TTC549 (cell line): ENCODE data around the gene FAM9A.

Experiments used
- FAIRE-seq: peaks from 2 replicates; lab custom pipeline; 2012; peaks lifted over from hg19 to GRCh38; lab: Jason Lieb, UNC

The FAM9A gene

DNA sequence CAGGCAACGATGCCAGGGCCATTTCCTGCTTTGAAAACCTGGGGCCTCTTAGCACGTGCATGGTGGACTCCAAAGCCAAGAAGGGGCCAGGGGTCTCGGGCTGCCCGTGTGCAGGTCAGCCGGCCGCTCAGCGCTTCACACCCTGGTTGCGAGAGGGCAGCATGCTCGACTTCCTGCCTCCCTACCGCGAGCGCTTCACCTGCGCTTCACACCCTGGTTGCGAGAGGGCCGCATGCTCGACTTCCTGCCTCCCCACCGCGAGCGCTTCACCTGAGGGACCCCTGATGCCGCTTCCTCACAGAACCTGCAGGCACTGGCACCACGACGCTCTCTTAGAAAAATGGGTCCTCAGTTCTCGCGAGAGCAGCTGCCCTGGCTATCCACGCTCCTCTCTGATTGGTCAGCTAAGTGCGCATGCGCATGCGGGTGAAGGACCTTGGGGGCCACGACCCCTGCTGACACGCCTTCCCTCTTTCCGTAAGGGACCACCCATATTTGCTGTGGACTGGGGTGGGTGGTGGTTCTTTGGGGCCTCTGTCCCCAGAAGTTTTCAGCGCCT, at the start of gene FAM9A:
Gene FAM9A (minus strand): TSS at position 343 of the 559 bp plus-strand sequence. CDS start 1,212 bp downstream, outside the sequence.
- no peak for FAIRE-seq

DNA sequence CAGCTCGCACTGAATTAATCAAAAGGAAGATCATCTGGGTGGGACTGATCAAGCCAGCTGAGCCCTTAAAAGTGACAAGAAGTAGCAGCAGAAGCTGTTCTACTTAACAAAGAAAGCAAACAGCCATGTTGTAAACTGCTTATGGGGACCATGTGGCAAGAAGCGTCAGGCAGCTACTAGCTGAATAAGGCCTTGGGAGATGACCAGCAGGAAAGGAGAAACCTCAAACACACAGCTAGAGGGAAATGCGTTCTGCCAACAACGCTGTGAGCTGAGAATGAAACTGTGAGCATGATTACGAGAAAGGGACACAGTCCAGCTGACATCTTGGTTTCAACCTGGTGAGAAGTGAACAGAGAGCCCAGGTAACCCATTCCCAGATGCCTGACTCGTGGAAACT, 49.3 kb upstream of the FAM9A start:
- FAIRE-seq, result no peak

DNA sequence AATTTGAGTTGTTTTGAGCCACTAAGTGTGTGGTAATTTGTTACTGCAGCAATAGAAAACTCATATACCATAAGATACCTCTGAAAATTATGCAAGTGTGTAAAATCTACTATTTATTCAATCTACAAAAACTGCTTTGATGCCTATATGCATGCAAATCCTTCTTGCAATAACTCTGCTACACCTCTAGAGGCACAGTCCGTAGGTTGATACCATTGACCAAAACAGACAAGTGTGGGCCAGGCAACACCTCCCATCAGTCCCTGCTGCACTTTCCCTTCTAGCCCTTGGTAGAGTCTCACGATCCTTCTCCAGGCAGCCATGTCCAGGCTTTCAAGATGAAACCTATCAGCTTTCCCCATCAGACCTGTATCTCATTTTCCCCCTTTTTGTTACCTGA, 48.8 kb upstream of the FAM9A start:
- no peak for FAIRE-seq

DNA sequence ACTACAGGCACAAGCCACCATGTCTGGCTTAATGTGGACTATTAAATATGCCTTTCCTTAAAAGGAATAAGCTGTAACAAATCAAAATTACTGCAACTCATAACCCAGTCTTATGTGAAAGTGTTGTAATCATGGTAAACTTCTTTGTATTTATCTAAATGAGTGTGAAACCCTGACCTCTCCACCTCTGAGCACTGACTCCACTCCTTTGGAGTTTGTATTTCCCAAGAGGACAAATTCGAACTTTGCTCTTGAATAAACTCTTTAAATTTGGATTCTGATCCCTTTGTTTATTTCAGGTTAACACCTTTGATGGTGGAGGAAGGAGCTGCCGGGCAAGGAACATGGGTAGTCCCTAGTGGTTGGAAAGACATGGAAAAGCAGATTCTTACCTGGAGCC, 48.3 kb upstream of the FAM9A start:
- FAIRE-seq, result no peak

DNA sequence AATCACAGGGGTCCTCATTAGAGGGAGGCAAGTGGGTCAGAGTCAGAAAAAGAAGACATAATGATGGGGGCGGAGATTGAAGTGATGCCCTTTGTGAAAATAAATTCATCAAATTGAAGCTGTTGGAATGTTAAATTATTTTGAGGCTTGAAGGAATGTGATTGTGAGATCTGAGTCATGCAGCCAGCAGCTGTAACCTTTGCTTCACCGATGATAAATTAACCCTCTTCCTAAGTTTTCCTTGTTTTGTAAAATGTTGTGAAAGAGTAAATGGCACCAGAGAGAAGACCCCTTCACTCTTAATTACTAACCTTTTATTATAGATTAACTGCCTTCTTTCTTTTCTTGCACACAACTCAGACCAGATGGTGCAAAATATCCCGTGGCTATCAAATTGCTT, 47.7 kb upstream of the FAM9A start:
- no peak for FAIRE-seq

DNA sequence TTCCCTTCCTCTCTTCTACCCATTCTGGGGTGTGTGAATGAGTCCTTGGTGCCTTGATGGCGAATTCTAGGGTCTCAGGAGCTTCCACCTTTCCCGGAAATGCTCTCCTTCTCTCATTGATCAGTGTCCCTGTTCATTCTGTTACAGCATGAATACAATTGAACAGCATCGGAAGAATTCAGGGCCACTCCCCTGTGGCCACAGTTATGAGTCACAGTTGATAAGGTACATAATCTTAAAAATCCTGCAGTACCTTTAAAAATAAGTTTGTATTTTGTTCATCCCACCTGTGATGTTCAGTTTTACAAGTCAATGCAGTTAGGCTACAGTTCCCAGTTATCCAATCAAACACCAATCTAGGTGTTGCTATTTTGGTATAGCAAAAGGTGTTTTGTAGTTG, 47.3 kb upstream of the FAM9A start:
- no peak for FAIRE-seq

DNA sequence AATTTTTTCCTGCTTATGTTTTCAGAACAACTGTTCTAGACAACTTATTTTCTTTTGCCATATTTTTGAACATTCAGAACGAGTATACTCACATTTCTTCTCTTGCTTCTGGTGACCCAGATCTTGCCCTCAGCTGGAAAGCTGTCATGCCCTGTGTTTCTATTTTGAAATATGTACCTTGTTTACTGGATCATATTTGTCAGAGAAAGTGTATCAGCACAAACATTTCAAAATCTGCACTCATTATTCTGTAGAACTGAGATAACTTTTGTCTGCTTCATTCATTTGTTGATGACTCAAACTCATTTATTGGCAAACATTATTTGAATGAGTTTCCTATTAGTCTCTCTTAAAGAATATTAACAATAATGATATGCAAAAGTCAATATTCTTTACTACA, 46.2 kb upstream of the FAM9A start:
- no peak for FAIRE-seq

DNA sequence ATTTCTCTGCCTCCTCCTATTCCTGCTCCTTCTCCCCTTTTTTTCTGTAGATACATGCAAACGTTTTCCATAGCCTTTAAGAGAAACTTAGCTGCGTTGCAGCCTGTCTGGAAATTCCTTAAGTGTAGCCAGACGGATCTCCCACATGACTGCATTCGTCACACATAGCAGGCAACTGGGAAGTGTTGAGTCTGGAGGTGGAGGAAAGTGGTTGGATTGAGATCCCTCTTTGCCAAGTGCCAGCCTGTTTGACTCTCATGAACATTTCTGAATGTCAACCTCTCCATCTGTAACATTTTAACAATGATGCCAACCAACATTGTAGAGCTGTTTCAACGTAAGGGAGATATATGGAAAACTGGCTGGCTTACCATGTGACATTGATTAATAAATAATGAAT, 45.1 kb upstream of the FAM9A start:
- FAIRE-seq, result no peak

DNA sequence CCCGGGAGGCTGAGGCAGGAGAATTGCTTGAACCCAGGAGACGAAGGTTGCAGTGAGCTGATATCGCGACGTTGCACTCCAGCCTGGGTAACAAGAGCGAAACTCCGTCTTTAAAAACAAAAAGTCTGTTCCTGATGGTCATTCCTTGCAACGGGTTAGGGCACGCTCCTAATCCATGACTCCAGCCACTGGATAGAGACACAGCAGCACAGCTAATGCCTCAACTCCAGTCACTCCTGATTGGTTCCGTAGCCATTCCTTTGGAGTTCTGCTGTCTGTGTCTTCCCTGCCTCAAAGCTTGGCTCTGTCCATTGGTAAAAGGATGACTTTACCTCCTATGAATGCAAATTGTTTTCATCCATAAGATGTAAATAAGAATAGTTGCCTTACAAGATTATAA, 44.3 kb upstream of the FAM9A start:
- FAIRE-seq, result no peak

DNA sequence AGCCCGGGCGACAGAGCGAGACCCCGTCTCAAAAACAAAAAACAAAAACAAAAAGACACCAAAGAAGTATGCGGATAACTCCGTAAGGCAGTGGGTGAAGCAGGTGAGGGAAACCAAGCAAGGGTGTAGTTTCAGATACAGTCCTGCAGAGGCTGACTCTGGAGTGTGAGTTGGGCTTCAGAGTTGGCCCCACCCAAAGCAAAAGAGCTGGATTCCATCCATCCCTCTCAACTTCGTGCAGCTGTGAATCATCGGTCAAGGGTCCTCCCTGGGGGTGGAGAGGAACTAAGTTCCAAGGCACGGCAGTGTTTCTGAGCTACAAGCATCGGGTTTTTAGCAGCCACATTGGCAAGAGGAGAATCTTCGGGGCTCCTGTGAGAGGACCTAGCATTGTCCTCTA, 43.9 kb upstream of the FAM9A start:
- FAIRE-seq, result no peak

DNA sequence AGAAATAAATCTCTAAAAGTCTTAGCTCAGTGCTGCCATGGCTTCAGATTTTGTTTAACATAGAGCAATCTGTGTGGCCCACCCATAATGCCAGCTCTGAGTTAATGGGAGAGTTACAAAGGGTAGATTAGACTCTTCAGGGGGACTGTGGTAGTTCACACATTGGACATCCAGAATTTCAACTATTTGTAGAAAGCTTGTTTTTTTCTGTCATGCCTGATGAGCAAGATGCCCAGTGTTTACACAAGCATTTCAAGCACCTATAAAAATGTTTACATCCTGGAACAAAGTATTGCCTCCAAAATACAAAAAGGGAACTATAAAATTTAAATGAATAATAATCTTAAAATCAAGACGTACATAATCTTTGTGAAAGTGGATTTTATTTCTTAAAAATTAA, 43.0 kb upstream of the FAM9A start:
- FAIRE-seq, result no peak

DNA sequence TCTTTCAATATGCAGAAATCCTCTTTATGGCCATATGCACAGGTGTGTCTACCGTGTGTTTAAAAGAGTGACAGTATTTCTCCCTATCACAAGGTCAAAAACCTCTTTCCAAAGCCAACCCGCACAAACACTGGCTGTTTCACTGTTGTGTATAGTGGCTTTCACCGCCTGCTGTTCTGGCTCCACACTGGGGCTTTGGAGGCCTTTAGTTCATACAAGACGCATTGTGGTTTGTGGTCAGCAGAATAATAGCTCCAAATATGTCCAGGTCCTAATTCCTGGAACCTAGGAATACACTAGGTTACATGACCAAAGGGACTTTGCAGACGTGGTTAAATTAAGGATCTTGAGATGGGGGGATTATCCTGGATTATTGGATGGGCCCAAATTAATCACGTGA, 40.7 kb upstream of the FAM9A start:
- no peak for FAIRE-seq

DNA sequence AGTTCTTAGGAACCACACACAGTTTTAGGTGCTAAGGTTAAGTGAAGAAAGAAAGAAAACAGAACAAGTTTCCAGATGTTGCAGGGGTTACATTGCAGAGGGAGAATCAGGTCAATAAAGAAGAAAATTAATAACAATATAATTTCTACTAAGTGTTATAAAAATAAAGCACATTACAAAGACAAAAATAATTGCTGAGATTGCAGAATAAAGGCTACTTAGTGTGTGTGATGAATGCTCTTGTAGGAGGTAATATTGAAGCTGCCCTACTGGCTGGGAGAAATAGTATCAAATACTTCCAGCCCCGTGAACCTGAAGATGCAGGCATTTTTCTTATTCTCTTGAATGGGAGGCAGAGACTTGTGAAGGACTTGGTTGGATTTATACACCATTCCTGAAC, 33.2 kb upstream of the FAM9A start:
- no peak for FAIRE-seq

DNA sequence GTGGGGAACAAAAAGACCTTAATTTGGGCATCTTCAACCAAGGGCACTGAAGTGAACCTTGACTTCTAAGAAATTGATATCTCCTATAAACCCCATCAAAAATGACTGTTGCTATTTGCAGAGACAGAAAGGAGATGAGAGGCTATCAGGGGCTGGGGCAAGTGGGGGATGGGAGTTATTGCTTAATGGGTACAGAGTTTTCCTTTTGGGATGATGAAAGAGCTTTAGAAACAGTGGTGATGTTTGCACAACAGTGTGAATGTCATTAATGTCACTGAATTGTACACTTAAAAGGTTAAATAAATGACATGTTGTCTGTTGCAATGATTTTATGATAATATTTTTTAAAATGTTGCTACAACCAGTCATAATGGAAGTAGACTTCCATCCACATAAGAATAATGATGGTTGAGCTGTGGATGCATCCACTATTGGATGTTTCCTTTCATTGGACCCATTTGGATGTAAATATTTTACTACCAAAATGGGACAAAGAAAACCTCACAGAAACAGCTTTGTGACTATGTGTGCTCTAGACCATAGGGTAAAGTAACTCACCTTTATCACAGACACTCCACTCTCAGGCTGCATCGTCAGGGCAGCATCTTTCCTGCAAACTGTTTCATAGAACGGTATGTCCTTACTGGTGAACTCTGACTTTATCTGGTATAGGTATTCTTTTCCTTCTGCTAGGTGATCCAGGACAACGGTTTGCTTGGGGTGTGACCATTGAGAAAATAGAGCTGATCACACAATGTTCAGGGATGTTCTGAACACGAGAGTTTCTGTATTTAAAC, 31.6 kb upstream of the FAM9A start:
- FAIRE-seq, result no peak

DNA sequence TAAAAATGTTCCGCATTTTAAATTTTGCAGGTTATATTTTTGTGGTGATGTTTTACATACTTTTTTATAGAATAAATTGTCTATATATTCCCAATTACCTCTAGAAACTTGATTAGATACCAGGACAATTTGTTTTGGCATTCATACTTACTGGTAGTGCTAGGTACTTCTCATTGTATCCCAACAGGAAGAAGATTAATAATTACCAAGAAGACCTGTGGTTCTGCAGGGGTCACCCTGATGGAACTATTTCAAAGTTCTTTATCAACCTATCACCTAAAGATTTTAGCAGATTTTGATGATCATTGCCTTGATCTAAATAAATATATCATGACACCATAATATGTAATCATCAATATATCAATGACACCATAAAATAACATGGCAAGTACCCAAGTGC, 22.5 kb upstream of the FAM9A start:
- no peak for FAIRE-seq

DNA sequence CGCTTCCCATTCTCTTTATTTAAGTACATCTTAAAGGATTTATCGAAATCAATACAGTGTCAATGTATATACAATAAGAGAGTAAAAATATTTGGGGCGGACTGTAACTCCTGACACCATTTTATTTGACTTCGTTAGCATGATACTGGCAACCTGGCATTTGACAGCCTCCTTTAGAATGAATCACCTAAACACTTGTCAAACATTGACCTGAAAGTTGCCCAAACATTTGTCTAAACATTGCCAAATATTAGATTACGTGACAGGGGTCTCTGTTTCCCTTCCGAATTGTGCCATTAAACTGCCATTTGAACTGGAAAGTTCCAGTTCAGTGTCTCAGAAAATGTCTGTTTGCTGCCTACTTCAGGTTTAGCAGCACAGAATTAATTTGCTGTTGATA, 20.8 kb upstream of the FAM9A start:
- no peak for FAIRE-seq

DNA sequence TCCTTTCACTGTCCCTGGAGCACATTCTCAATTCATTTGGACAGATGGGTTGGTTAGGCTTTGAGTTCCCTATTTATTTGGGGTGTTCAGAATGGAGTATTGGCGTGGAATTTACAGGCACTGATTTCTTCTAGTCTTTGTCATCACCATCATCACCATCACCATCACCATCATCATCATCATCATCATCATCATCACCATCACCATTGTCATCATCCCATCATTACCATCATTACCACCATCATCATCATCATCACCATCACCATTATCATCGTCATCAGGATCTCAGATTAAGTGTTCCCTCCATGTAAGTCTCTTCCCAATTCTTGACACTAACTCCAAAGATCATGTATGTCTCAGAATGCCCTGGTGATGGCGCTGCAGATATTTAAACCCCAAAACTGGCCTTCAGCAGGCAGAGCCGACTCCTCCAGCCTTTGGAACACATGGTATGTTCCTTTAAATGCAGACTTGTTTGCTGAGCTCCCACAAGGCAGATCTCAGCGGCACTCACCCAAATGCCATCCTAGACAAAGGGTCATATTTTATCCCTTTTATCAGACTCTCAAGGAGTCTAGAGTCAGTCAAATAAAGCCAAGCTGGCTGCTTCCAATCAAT, 19.8 kb upstream of the FAM9A start:
- FAIRE-seq, result no peak

DNA sequence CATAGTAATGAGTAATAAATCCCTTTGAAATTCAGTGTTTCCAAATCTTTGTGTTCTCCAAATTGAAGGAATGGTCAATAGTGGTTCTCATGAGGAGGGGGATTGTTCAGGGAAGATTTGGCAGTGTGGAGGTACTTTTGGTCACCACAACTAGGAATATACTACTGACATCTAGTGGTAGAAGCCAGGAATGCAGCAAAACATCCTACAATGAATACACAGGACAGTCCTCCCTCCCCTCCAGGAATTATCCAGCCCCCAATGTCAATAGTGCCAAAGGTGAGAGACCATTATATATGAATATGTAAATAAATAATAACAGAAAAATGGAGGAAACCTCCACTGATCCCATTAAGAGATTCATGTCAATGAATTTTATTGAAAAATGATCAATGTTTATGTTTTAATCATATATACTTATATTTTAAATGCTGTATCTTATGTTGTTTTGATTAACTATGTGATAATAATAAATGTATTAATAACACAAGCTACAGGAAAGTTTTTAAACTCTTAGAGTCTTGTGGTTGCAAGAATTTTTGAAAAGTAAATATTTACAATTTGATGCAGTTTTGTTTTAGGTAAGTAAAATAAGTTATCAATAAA, 14.4 kb upstream of the FAM9A start:
- no peak for FAIRE-seq

DNA sequence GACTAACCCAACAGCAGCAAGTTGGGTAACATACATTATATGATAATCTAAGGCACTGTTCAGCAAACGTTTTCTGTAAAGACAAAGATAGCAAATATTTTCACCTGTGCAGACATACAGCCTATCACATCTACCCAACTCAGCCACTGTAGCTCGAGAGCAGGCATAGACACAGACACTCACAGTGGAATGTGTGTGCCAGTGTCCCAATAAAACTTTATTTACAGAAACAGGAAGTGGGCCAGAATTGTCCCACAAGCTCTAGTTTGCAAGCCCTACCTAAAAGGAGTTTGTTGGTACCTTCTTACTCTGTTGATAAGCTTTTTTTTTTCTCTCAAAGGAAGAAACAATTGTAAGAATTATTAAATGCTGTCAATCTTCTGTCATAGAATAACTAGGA, 11.9 kb upstream of the FAM9A start:
- FAIRE-seq, result no peak

DNA sequence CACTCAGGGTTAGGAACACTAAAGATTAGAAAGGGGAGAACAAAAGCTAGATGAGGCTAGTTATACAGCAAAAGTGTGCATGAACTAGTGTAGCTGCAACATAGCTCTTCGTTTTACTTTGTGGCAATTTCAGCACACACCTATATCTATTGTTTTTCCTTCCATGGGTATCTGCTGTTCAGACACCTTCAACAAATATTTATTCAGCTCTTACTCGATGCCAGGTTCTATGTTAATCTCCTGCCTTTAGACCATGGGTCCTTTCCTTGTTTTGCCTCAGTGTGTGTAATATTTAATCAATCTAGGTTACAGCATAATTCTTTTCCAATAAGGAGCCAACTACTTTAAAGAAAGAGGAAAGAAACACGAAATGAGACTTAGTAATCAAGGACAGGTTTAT, 10.4 kb upstream of the FAM9A start:
- FAIRE-seq, result no peak

DNA sequence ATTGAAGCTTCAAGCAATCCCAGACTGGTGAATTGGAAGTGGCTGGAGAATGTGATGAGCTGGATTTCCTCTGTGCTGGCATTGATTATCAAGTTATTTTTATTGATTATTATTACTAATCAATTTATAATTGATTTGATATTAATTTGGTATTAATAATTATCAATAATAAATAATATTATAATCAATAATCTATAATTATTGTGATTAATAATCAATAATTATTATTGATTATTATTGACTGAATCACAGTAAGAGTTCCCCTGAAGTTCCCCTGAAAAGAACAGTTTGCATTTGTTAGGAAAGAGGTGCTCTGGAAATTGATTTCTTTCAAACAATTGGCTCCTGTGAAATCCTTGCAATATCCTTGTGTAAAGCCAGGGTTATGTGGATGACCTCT, 7.5 kb upstream of the FAM9A start:
- no peak for FAIRE-seq

DNA sequence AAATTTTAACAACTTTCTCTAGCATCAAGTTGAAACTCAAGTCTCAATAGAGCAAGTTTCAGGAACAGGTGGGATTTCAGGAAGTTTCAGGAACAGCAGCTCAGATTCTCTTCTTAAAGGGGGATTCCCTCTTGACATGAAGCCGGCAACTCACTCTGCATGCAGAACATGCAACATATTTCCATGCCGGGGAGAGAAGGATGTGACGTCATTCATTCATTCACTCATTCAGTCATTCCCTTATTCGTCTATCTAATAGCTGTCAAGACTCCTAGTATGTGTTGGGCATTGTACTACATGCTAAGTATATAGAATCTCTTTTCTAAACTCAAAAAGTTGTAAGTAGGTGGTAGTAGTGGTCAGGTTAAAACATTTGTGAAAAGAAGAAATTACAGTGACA, 4.8 kb upstream of the FAM9A start:
- FAIRE-seq, result no peak

DNA sequence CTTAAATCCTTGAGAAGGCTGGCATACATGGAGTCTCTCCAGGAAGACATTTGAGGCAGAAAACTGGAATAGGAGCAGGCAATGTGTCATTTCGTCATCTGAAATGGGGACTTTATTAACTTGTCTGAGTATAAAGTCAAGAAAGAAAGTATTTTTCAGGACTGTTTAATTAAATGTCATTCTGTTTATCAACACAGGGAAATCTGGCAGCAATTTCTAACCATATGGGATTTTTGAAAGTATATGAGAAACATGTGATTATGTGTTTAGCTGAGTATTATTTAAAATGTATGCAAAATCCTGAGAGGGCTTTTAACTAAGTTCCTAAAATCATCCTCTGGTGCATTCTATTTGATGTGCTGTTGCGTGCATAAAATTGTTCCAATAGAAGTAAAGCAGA, 3.9 kb upstream of the FAM9A start:
- no peak for FAIRE-seq

DNA sequence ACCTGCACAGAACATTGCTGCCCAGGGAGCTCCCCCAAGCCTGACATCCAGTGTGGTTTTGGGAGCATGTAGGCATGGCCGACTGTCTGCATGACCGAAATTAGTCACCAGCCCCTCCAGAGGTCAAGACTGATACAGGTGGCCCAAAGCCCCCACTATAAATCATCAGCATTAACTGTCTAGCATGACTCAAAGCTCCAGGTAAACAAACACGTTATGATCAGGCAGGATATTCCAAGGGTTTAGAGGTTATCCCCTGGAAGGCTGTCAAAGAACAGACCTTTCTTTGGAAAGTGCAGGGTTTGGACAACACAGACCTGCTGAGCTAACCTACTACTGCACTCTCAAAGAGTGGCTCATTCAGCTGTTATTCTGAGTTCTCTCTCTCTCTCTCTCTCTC, 2.1 kb upstream of the FAM9A start:
- no peak for FAIRE-seq
